ENCODE results near the gene FAM170A. TPM values are rescaled to one million over a fixed set of nuclear protein-coding genes. Genes with fewer than 3 reads are reported as not detected.

The FAM170A gene
- total and polyA plus RNA-seq, 4 donors: 0.18 to 0.25 TPM; not detected in 2

DNA sequence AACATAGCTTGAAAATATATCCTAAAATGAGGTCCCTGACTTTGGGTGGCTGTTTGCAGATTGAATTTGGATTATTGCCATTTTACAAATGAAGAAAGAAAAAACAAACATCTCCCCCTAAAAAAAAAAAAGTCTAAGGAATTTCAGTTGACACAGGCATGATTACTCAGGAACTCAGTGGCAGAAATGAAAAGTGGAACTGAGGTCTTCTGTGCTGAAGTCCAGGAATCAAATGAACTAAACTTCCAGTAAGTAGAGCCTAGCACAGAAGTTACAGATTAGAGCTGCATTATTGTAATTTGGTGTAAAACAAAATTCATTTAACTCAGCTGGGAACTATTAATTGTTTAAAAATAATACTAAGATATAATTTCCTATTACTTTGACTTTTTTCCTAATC lies 26.7 kb downstream of the FAM170A start:
- no peak for TF ChIP-seq HNF4A (conservative IDR thresholded peaks at IDR 0.05)
- TF ChIP-seq, protein P1, sequence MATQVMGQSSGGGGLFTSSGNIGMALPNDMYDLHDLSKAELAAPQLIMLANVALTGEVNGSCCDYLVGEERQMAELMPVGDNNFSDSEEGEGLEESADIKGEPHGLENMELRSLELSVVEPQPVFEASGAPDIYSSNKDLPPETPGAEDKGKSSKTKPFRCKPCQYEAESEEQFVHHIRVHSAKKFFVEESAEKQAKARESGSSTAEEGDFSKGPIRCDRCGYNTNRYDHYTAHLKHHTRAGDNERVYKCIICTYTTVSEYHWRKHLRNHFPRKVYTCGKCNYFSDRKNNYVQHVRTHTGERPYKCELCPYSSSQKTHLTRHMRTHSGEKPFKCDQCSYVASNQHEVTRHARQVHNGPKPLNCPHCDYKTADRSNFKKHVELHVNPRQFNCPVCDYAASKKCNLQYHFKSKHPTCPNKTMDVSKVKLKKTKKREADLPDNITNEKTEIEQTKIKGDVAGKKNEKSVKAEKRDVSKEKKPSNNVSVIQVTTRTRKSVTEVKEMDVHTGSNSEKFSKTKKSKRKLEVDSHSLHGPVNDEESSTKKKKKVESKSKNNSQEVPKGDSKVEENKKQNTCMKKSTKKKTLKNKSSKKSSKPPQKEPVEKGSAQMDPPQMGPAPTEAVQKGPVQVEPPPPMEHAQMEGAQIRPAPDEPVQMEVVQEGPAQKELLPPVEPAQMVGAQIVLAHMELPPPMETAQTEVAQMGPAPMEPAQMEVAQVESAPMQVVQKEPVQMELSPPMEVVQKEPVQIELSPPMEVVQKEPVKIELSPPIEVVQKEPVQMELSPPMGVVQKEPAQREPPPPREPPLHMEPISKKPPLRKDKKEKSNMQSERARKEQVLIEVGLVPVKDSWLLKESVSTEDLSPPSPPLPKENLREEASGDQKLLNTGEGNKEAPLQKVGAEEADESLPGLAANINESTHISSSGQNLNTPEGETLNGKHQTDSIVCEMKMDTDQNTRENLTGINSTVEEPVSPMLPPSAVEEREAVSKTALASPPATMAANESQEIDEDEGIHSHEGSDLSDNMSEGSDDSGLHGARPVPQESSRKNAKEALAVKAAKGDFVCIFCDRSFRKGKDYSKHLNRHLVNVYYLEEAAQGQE (IDR thresholded peaks at IDR 0.05): no peak
- TF ChIP-seq NR2F2 (IDR thresholded peaks at IDR 0.05): no peak
- TF ChIP-seq, protein P2, sequence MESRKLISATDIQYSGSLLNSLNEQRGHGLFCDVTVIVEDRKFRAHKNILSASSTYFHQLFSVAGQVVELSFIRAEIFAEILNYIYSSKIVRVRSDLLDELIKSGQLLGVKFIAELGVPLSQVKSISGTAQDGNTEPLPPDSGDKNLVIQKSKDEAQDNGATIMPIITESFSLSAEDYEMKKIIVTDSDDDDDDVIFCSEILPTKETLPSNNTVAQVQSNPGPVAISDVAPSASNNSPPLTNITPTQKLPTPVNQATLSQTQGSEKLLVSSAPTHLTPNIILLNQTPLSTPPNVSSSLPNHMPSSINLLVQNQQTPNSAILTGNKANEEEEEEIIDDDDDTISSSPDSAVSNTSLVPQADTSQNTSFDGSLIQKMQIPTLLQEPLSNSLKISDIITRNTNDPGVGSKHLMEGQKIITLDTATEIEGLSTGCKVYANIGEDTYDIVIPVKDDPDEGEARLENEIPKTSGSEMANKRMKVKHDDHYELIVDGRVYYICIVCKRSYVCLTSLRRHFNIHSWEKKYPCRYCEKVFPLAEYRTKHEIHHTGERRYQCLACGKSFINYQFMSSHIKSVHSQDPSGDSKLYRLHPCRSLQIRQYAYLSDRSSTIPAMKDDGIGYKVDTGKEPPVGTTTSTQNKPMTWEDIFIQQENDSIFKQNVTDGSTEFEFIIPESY (IDR thresholded peaks at IDR 0.05): no peak
- TF ChIP-seq EGR1 (IDR thresholded peaks at IDR 0.05; ENCODE audit: low read depth in 2 of 2): no peak
- TF ChIP-seq YY1 (IDR thresholded peaks at IDR 0.05): no peak
- no peak for TF ChIP-seq MAX (IDR thresholded peaks at IDR 0.05)
- TF ChIP-seq HNF4G (IDR thresholded peaks at IDR 0.05): no peak
- no peak for TF ChIP-seq TAF1 (conservative IDR thresholded peaks at IDR 0.05)
- TF ChIP-seq GABPA (IDR thresholded peaks at IDR 0.05 in 1 of 2, conservative IDR thresholded peaks at IDR 0.05 in 1 of 2): no peak
- no peak for TF ChIP-seq RAD21 (IDR thresholded peaks at IDR 0.05)
- TF ChIP-seq JUND (IDR thresholded peaks at IDR 0.05): no peak
- TF ChIP-seq FOXA1 (IDR thresholded peaks at IDR 0.05): no peak
- no peak for TF ChIP-seq SP1 (IDR thresholded peaks at IDR 0.05)
- Histone ChIP-seq H3K9me3 (ENCODE audit: control insufficient read depth in 4 of 4, low read length in 3 of 4) (peaks cover 0 to 3% (median 0%) of the 10 kb centered on the region in 4 donors), H3K27me3 (ENCODE audit: control insufficient read depth in 4 of 4, insufficient read depth in 4 of 4, low read length in 3 of 4) (no peaks in the 10 kb centered on the region)

DNA sequence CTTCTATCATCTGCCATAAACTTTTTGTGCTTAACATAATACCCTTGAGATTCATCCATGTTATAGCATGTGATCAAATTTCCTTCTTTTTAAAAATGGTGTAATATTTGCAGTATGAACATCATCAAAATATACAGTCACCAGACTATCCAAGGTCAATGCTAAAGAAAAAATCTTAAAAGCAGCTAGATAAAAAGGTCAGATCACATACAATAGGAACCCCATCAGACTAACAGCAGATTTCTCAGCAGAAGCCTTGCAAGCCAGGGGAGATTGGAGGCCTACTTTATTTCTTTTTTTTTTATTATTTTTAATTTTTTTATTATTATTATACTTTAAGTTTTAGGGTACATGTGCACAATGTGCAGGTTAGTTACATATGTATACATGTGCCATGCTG lies 37.2 kb downstream of the FAM170A start:
- Histone ChIP-seq H3K4me3 (ENCODE audit: low read depth in 1 of 3, low read length in 3 of 3) (no peak overlapping the region), H3K27ac (ENCODE audit: low read depth in 1 of 2, low read length in 2 of 2) (no peak overlapping the region), H3K9ac (ENCODE audit: low read depth in 1 of 2, low read length in 2 of 2) (no peak overlapping the region), H3K27me3 (ENCODE audit: control insufficient read depth in 4 of 4, insufficient read depth in 4 of 4, low read length in 3 of 4) (no peaks in the 10 kb centered on the region), H3K4me1 (ENCODE audit: control insufficient read depth in 4 of 4, insufficient read depth in 4 of 4, low read length in 3 of 4) (no peaks in the 10 kb centered on the region), H3K9me3 (ENCODE audit: control insufficient read depth in 4 of 4, low read length in 3 of 4) (peaks cover 0 to 9% (median 3%) of the 10 kb centered on the region in 4 donors), H3K36me3 (ENCODE audit: control insufficient read depth in 4 of 4, insufficient read depth in 3 of 4, low read depth in 1 of 4, low read length in 3 of 4) (no peaks in the 10 kb centered on the region)
- TF ChIP-seq SP1 (IDR thresholded peaks at IDR 0.05) (no peak), FOXA1 (IDR thresholded peaks at IDR 0.05) (no peak), MAX (IDR thresholded peaks at IDR 0.05) (no peak), FOXA2 (IDR thresholded peaks at IDR 0.05) (no peak), EGR1 (IDR thresholded peaks at IDR 0.05; ENCODE audit: low read depth in 2 of 2) (no peak), RAD21 (IDR thresholded peaks at IDR 0.05) (no peak), JUND (IDR thresholded peaks at IDR 0.05) (no peak), YY1 (IDR thresholded peaks at IDR 0.05) (no peak), RXRA (IDR thresholded peaks at IDR 0.05) (no peak), NR2F2 (IDR thresholded peaks at IDR 0.05) (no peak), HNF4G (IDR thresholded peaks at IDR 0.05) (no peak), TAF1 (conservative IDR thresholded peaks at IDR 0.05) (no peak), GABPA (IDR thresholded peaks at IDR 0.05 in 1 of 2, conservative IDR thresholded peaks at IDR 0.05 in 1 of 2) (no peak)
- TF ChIP-seq, protein P2 (IDR thresholded peaks at IDR 0.05): no peak
- TF ChIP-seq, protein P3, sequence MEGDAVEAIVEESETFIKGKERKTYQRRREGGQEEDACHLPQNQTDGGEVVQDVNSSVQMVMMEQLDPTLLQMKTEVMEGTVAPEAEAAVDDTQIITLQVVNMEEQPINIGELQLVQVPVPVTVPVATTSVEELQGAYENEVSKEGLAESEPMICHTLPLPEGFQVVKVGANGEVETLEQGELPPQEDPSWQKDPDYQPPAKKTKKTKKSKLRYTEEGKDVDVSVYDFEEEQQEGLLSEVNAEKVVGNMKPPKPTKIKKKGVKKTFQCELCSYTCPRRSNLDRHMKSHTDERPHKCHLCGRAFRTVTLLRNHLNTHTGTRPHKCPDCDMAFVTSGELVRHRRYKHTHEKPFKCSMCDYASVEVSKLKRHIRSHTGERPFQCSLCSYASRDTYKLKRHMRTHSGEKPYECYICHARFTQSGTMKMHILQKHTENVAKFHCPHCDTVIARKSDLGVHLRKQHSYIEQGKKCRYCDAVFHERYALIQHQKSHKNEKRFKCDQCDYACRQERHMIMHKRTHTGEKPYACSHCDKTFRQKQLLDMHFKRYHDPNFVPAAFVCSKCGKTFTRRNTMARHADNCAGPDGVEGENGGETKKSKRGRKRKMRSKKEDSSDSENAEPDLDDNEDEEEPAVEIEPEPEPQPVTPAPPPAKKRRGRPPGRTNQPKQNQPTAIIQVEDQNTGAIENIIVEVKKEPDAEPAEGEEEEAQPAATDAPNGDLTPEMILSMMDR (IDR thresholded peaks at IDR 0.05; ENCODE audit: low read depth, low read length, missing input control): no peak
- TF ChIP-seq, protein P1 (IDR thresholded peaks at IDR 0.05): no peak
- DNase-seq (ENCODE audit: low spot score): no peak

More for the DNA sequence above, 26.7 kb downstream of the FAM170A start:
- no peak for DNase-seq (ENCODE audit: low spot score)
- Histone ChIP-seq H3K9ac (ENCODE audit: low read depth in 1 of 2, low read length in 2 of 2) (no peak overlapping the region), H3K4me3 (ENCODE audit: low read depth in 1 of 3, low read length in 3 of 3) (no peak overlapping the region), H3K4me1 (ENCODE audit: control insufficient read depth in 4 of 4, insufficient read depth in 4 of 4, low read length in 3 of 4) (no peaks in the 10 kb centered on the region), H3K36me3 (ENCODE audit: control insufficient read depth in 4 of 4, insufficient read depth in 3 of 4, low read depth in 1 of 4, low read length in 3 of 4) (no peaks in the 10 kb centered on the region), H3K27ac (ENCODE audit: low read depth in 1 of 2, low read length in 2 of 2) (no peak overlapping the region)

Data from liver (tissue), 9 donors.